ENCODE measurements around the gene REP15. TPM values are rescaled to one million over a fixed set of nuclear protein-coding genes. Genes with fewer than 3 reads are reported as not detected.

Gene REP15
- polyA plus RNA-seq, 1 of the 3 experiments (the other 2 are of a cell fraction) = 0.84 TPM

GRCh38 chr12:27711317-27711682 lies 15.1 kb downstream of the REP15 start:
- H2AFZ ChIP-seq (ENCODE audit: low read depth) = peak overlapping the region; percentile 93; the same call in 1 of the 2 replicates
- H3K27me3 ChIP-seq (ENCODE audit: insufficient read depth) = no peaks in the 10 kb centered on the region
- H3K4me3 ChIP-seq (ENCODE audit: low read depth in 2 of 2, low read length in 1 of 2) = peak overlapping the region; percentile 91 to 98
- peak overlapping the region; percentile 89 for H3K27ac ChIP-seq (ENCODE audit: low read depth in 2 of 2, low read length in 1 of 2)
- H3K4me1 ChIP-seq (ENCODE audit: control insufficient read depth in 1 of 2, insufficient read depth in 2 of 2, low read depth in 1 of 2, low read length in 1 of 2) = peaks cover 4 to 7% of the 10 kb centered on the region in 2 experiments; a peak in 3 of 4 replicates
- CTCF ChIA-PET = no interaction called here
- H3F3A ChIP-seq (replicated peaks; ENCODE audit: insufficient read depth) = peaks cover 4% of the 10 kb centered on the region
- H3K9me3 ChIP-seq = no peaks in the 10 kb centered on the region
- peak overlapping the region; percentile 90 for H3K9ac ChIP-seq
- no peak for TF ChIP-seq FOXM1 (IDR thresholded peaks at IDR 0.05; ENCODE audit: low read depth)
- no peak for TF ChIP-seq JUND (IDR thresholded peaks at IDR 0.05)
- TF ChIP-seq ZBTB33 (IDR thresholded peaks at IDR 0.05; ENCODE audit: borderline replicate concordance, low read depth) = no peak
- TF ChIP-seq, protein P1, sequence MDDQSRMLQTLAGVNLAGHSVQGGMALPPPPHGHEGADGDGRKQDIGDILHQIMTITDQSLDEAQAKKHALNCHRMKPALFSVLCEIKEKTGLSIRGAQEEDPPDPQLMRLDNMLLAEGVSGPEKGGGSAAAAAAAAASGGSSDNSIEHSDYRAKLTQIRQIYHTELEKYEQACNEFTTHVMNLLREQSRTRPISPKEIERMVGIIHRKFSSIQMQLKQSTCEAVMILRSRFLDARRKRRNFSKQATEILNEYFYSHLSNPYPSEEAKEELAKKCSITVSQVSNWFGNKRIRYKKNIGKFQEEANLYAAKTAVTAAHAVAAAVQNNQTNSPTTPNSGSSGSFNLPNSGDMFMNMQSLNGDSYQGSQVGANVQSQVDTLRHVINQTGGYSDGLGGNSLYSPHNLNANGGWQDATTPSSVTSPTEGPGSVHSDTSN (IDR thresholded peaks at IDR 0.05) = no peak
- no peak for TF ChIP-seq MEF2A (IDR thresholded peaks at IDR 0.05; ENCODE audit: borderline replicate concordance, low read depth)
- TF ChIP-seq, protein P2, sequence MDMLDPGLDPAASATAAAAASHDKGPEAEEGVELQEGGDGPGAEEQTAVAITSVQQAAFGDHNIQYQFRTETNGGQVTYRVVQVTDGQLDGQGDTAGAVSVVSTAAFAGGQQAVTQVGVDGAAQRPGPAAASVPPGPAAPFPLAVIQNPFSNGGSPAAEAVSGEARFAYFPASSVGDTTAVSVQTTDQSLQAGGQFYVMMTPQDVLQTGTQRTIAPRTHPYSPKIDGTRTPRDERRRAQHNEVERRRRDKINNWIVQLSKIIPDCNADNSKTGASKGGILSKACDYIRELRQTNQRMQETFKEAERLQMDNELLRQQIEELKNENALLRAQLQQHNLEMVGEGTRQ (IDR thresholded peaks at IDR 0.05; ENCODE audit: borderline replicate concordance, low read depth, low read length) = no peak
- no peak for TF ChIP-seq REST (IDR thresholded peaks at IDR 0.05; ENCODE audit: low read depth, low read length)
- TF ChIP-seq POLR2AphosphoS5 (IDR thresholded peaks at IDR 0.05; ENCODE audit: low read depth, low read length) = no peak
- peaks cover 51% of the 10 kb centered on the region for H3K79me2 ChIP-seq (ENCODE audit: insufficient read depth)
- POLR2A ChIA-PET = no interaction called here
- H3K4me2 ChIP-seq = peak overlapping the region; percentile 93
- 2% methylated on average over 11 of the region's 11 CpGs for WGBS (ENCODE audit: low lambda C conversion rate)
- H3K9me2 ChIP-seq = no peaks in the 10 kb centered on the region
- H3K36me3 ChIP-seq (replicated peaks in 1 of 2; ENCODE audit: control insufficient read depth in 1 of 2, insufficient read depth in 2 of 2, low read length in 1 of 2) = peaks cover 7 to 17% of the 10 kb centered on the region in 2 experiments
- no peak for DNase-seq
- H4K20me1 ChIP-seq (ENCODE audit: insufficient read depth) = peaks cover 5% of the 10 kb centered on the region

GRCh38 chr12:27711967-27712366 lies 15.7 kb downstream of the REP15 start:
- no peaks in the 10 kb centered on the region for H3K27me3 ChIP-seq (ENCODE audit: insufficient read depth)
- no peak overlapping the region for H2AFZ ChIP-seq (ENCODE audit: low read depth)
- DNase-seq = no peak
- H3K4me2 ChIP-seq = peak overlapping the region; percentile 93
- H3K9ac ChIP-seq = peak overlapping the region; percentile 90
- ChIA-PET POLR2A (no interaction called here), CTCF (interaction anchor here (0.8 kb wide), 1 partner anchor 48 kb away, joined by 3 read pairs; no protein-coding TSS in a partner anchor)
- H3K36me3 ChIP-seq (replicated peaks in 1 of 2; ENCODE audit: control insufficient read depth in 1 of 2, insufficient read depth in 2 of 2, low read length in 1 of 2) = peaks cover 12 to 17% of the 10 kb centered on the region in 2 experiments
- peaks cover 5% of the 10 kb centered on the region for H4K20me1 ChIP-seq (ENCODE audit: insufficient read depth)
- H3K4me1 ChIP-seq (ENCODE audit: control insufficient read depth in 1 of 2, insufficient read depth in 2 of 2, low read depth in 1 of 2, low read length in 1 of 2) = peaks cover 4 to 7% of the 10 kb centered on the region in 2 experiments; a peak in 3 of 4 replicates
- peak overlapping the region; percentile 91 to 98; a peak in 3 of 4 replicates for H3K4me3 ChIP-seq (ENCODE audit: low read depth in 2 of 2, low read length in 1 of 2)
- no peaks in the 10 kb centered on the region for H3K9me3 ChIP-seq
- H3K27ac ChIP-seq (ENCODE audit: low read depth in 2 of 2, low read length in 1 of 2) = no peak overlapping the region
- H3K9me2 ChIP-seq = no peaks in the 10 kb centered on the region
- no peak for TF ChIP-seq TAF1 (IDR thresholded peaks at IDR 0.05; ENCODE audit: borderline replicate concordance, low read depth, low read length)
- TF ChIP-seq ELF1 (IDR thresholded peaks at IDR 0.05) = no peak
- no peak for TF ChIP-seq CHD2 (IDR thresholded peaks at IDR 0.05; ENCODE audit: low read length, partially characterized antibody)
- TF ChIP-seq NFIC (IDR thresholded peaks at IDR 0.05; ENCODE audit: borderline replicate concordance) = no peak
- peaks cover 51% of the 10 kb centered on the region for H3K79me2 ChIP-seq (ENCODE audit: insufficient read depth)
- H3F3A ChIP-seq (replicated peaks; ENCODE audit: insufficient read depth) = peaks cover 4% of the 10 kb centered on the region
- 93% methylated on average over 2 of the region's 2 CpGs for WGBS (ENCODE audit: low lambda C conversion rate)

All from SK-N-SH (cell line).